NOMO-1 treated with DMSO at 0.1 percent for 48 hours (cell line): Measurements from ENCODE around the gene SUFU.

Source experiments
- DNase-seq: peaks from one replicate; lab custom pipeline; 2025; ENCODE audit not compliant: unreplicated experiment; lab: John Stamatoyannopoulos, UW

SUFU gene

DNA sequence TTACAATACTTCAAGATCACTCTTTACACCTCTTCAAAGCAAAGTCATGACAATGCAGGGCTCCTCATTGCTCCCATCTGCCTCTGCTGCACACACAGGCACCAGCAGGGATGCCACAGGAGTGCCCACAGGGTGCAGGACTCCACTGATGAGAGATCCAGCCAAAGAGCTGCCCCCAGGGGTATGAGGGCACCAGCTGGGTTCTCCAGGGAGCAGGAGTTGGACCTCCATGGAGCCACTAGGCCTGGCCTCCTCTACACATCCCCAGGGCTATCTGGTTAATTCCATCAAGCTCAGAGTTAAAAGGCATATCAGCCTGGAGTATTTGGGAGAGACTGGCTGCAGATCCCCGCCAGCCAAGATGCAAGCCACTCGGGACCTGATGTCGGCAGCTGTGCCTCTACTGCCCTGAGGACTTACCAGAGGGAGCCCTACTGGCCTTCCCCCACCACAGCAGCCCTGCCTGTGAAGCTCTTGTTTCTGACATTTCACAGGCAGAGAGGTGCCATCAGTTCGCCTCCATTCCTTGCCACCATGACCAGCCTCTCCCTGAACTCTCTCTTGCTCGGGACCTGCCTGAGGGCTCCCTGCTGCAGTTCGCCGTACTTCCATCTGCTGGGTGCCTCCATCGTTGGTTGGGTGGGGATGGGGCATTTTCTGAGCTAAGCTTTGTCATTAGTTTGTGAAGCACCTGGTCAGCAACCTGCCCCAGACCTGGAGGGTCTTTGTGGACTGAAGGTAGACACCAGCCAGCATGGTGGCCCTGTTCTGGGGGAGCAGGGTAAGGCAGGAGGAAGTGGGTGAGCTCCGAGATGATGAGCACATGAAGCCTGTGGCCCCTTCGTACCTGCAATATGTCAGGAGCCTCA lies 128.0 kb downstream of the SUFU start:
- DNase-seq: no peak

DNA sequence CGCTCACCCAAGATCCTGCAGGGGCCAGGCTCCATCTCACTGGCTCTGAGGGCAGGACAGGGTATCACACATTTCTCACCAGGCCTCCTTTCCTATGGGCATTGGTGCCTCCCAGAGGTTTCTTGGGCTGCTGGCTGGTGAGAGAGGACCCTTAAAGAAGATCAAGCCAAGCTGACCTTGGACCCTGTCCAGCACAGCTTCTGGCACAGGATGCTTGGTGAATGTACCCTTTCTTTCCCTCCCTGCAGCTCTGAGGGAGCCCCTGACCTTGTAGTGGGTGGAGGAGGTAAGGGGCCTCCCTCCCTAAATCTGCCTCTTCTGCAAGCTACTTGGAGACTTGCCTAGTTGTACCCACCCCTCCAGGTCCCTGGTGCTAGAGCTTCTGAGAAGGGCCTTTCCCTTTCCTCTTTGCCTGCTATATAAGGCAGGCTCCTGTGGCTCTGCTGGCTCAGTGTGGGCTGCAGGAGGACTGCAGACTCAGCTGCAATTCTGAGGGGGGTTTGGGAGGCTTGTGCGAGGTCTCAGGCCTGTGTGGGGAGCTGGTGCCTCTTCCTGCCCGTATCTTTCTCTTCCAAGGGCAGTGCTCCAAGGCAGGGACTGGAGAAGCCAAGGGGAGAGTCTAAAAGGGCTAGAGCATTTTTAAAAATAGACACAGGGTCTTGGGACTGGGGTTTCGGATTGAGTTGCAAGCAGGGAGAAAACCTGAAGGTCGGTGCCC lies 128.8 kb downstream of the SUFU start:
- peak; percentile 14 for DNase-seq

DNA sequence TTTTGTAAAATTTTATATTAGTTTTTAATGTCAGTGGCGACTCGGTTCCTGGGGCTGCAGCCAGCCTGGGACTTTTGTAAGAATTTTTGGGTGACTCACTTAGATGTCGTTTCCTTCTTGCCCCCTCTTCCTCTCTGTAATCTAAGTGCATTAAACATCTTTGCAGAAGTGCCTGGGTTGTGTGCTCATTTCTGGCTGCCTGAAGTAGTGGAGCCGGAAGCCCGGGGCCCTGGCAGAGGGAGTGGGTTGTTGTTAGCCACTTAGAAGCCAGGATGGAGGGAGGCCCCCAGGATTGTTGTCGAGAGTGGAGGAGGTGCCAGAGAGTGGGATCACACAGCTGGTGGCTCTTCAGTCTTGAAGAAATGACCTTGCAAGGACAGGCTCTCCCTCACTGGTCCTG lies 129.5 kb downstream of the SUFU start:
- peak; percentile 95 for DNase-seq

DNA sequence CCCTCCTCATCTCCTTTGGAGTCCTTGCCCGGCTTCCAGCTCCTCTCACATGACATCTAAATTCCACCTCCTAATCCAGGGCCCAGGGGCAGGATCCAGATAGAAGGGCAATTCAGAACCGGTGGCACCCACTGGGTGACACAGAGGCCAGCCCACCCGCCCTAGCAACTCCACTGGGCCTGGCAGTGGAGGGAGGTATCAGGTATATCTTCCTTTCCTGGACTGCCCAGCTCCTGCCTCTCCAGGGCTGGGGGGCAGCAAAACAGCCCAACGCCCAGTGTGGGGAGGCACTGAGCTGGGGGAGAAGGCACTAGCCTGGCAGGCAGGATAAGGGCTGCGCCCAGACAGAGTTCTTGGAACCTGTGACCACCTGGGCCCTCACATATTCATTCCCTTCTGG lies 130.1 kb downstream of the SUFU start:
- no peak for DNase-seq

DNA sequence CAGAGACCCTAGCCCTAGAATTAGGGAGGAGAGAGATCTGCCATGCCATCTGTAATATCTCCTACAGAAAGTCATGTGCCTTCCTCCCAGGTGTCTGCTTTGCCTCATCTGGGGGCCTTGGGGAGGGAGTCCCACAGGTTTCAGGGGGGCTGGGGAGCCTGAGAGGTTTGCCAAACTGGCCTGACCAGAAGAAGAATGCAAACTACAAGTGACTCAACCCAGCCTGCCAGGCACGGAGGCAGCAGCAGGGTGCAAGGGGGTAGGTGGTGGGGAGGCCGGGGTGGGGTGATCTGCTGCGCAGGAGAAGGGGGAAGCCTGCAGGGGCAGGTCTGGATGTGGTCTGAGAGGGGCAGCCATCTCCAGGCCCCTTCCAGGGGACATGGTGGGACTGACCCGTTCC lies 130.9 kb downstream of the SUFU start:
- no peak for DNase-seq

DNA sequence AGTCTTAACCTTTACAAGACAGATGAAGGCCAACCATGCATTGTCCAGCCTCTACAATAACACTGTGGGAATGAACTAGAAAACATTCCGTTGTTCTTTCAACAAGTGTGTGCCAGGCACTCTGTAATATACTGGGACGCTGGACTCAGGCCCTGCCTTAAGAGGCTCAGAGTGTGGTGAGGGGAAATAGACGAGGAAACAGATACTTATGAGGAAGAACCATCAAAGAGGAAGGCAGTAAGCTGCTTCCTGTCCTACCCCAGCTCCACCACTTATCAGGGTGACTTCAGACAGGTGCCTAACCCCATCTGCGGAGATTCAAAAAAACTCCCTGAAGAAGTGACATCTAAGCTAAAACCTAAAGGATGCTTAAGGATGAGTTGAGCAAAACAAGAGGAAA lies 131.6 kb downstream of the SUFU start:
- DNase-seq: peak; percentile 58

DNA sequence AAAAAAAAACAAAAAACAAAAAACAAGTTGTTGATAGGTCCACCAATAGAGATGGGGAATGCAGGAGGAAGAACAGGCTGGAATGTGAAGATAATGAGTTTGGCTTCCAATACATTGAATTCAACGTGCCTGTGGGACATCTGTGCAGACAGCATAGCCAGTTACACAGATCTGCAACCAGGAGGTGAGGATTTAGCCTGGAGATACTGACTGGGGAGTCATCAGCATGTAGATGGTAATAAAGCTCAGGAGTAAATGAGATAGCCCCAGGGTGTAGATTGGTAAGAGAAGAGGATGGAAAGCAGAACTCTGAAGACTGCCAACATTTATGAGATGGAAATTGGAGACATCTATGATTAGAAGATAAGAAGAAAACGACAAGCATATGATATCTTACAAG lies 135.8 kb downstream of the SUFU start:
- DNase-seq: no peak

DNA sequence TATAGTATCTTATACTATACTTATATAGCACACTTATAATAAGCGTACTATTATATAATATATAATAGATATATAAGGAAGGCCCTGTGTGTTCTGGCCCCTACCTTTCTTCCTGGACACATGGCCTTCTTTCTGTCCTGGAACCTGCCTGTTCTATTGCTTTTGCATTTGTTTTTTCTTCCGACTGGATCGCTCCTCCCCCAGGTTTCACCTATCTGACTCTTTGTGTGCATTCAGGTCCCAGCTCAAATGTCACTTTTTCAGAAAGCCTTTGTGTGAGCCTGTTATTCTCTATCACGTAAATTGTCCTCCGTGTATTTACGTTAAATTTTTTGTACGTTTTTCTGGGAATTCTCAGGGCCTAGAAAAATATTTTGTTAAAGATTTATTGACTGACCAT lies 137.6 kb downstream of the SUFU start:
- DNase-seq: no peak

DNA sequence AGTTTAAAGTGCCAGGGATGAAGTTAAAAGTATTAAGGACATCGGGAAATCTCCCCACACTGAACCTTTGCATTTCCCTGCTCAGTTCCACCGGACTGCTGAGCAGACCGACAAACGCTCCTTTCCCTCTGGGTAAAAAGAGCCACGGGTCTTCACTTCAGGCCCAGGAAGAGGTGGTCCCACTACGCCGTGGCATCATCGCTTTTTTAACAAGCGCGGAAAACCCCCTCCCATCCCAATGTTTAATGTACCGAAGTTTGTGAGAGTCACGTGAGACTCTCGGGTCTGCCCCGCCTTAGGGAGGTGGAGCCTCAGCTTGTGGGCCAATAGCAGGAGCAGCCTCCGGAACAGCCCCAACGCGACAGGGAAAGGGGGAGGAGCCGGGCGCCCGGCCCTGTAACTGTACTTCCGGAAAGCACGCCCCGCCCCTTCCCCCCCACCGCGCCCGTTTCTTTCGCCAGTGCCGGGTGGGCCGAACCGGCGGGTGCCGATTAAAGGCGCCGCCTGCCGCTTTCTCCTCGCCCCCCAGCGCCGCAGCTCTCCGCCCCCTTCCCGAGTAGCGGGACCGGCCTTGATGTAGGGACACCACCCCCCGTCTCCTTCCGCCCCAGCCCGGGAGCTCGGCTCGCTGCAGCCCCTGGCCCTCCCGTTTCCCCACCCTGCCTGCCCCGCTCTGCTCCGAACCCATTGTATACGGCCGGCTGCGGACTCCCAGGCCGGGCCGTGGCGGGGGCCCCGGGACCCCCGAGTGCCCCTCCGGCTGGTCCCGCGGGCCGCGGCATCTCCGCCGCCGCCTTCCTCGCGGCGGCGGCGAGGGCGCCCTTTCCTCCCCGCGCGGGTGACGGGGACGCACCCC lies 138.3 kb downstream of the SUFU start:
- DNase-seq: peak; percentile 98

DNA sequence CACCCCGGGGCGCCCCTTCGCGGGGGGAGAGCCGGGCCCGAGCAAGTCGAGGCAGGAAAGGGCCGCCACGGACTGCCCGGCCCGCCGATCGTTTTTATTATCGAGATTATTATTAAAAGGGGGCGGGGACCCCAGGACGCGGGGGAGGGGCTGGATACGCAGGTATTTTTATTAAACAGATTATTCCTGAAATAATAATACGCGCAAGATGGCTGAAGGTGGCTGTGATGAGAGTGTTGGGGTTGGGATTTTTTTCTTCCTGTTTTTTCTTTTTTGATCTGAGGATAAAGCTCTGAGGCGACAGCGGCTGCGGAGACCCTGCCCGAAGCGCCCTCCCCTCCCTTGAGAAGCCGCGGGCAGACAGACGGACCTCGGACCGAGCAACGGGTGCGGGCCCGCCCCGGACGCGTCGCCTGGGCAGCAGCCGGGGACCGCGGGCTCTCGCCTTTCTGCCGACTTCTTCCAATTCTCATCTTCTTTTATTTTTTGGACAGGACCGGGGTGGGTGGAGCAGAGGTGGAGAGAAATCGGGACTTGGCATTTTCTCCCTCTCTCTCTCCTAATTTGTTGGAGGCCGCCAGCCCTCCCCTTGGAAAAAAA lies 139.1 kb downstream of the SUFU start:
- DNase-seq: no peak

DNA sequence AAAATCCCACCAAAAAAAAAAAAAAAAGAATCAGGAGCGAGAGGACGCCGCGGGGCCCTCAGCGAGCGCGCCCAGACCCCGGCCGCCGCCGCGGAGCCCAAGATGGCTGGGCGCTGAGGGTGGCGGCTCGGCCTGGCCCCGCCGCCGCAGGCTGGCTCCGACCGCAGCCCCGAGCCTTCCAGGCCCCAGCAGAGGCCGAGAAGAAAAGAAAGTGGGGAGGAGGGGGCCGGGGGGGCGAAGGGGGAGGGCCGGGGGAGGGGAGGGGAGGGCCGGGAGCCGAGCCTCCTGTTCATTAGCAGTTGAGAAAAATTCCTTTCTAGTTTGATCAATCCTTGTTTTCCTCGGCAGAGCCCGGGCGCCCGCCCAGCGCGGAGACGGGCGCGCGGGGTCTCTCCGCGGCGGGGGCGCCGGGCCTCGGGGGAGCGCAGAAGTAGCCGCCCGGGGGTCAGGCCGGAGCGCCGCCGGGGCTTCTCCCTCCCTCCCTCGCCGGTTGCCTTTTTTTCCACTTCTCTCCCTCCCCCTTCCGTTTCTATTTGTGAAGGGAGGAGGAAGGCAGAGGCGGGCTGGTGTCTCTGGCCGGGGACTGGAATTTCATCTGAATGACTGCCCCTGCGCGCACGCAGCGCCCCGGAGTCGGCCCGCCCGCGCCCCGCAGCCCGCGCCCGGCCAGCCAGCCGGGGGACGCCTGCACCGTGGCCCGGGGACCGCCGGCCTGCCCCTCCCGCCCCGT lies 139.7 kb downstream of the SUFU start:
- DNase-seq: peak; percentile 66

DNA sequence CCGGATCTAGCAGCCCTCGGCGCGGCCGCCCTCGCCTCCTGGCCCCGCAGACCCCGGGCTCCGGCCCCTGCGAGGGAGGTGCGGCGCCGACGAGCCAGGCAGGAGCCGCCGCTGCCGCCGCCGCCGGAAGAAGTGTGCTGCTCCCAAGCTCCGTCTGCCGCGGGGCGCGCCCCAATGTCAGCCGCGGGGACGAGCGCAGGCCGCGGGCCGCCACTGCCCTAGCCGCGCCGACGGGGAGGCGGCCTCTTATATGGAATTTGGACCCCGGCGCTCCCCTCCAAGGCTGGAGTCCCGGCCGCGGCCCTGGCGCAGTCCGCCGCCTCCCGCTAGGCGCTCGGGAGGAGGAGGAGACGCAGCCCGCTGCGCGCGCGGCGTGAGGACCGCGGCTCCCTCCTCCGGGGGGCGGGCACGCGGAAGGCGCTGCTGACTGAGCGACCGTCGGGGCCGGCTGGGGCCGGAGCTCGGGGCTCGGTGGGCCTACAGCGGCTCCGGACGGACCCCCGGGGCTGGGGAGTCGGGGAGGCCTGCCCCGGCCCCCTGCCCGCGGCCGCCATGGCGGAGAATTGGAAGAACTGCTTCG lies 140.4 kb downstream of the SUFU start, which contains the start of gene TRIM8:
Gene TRIM8, plus strand, starts transcription at position 414 of the 580 bp plus-strand sequence. Its CDS starts 139 bp downstream, at position 553.
- DNase-seq: peak; percentile 50

DNA sequence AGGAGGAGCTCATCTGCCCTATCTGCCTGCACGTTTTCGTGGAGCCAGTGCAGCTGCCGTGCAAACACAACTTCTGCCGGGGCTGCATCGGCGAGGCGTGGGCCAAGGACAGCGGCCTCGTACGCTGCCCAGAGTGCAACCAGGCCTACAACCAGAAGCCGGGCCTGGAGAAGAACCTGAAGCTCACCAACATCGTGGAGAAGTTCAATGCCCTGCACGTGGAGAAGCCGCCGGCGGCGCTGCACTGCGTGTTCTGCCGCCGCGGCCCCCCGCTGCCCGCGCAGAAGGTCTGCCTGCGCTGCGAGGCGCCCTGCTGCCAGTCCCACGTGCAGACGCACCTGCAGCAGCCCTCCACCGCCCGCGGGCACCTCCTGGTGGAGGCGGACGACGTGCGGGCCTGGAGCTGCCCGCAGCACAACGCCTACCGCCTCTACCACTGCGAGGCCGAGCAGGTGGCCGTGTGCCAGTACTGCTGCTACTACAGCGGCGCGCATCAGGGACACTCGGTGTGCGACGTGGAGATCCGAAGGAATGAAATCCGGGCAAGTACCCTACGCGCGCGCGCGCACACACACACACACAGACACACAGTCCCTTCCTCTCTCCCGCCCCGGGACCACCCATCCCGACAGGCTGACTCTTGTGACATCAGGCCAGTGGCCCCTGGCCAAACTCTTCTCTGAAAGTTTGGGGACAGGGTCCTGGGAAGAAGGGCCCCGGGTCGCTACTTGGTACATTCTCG lies 141.0 kb downstream of the SUFU start:
- peak; percentile 69 for DNase-seq

DNA sequence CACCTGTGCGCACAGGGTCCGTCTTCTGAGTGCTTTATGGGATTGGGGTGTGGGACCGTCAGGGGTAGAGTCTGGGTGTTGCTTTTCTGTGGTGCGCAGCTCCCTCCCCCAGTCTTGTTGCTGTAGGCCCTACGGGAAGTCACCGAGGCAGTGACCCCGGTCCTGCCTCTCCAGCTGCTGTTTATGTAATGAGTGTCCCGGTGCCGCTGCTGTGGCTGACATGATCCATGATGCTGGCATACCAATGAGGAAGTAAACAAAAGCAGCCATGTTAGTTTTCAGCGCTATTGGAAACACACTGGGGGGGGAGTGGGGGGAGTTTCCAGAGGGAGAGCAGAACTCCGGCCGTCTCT lies 141.6 kb downstream of the SUFU start:
- DNase-seq: peak; percentile 64

DNA sequence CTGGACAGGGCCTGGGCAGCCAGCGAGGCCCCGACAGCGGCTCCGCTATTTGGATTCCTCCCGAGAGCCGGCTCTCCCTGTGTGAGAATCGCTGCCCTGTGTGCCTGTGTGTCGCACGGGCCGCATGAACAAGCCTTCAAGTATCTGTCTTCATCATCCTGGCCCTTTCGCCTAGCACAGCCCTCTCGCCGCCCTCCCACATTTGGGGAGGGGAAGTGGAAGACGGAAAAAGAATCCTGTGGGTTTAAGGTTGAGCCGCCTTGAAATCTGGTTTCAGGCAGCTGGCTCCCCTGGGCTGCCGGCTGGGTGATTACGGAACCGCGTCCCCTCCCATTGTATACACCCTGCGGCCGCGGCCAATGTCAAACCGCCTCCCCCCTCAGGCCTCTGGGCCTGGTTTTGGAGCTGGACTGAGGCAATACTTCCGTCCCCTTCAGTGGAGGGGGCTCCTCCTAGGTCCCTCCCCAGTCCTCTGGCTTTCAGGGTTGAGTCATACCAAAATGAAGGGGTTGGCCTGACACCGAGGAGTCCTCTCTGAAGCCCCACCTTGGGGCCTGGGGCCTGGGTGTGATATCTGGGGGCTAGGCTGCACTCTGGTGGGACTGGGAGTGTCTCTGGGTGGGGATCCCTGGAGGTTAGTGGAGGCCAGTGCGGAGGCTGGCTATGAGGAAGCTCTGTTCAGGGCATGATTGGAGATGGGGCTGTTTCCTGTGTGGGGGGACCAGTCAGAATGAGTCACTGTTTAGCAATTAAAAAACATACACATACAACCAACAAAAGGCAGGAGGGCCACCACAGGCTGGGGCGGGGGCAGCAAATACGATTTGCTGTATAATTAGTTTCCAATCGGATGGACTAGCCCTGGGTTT lies 142.2 kb downstream of the SUFU start:
- peak; percentile 99 for DNase-seq

DNA sequence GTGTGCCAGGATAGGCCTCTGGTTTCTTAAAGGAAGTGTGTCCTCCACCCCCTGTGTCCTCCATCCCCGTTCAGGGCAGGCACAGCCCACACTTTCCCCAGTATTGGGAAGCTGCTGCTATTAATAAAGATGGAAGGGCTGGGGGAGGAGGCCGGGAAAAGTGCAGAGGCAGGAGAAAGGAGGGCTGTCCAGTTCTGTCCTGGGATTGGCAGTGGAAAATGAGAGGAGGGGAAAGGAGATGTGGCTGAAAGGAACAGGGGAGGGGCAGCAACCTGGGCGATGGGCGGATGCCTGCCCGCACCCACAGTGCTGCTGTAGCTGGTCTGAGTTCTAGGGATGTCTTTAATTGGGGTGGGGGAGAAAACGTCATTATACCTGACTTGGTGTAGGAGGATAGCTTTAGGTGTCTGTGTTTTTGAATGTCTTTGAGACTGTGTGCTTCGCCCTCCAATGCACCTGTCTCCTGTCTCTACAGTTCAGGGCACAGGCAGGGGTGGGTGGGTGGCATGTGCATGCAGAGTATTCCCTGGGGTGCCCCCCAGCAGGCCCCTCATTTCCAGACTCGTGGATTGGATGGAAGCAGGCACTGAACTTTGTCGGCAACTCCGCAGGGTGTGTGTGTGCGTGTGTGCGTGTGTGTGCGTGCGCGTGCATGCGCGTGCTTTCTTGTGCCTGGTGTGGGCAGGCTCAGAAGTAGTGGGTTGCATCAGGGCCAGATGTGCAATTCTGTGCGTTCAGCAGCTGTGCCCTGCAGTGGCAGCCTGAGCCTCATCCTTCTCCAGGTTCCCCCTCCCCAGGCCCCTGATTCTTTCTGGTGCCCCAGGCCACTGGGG lies 143.1 kb downstream of the SUFU start:
- peak; percentile 39 for DNase-seq

DNA sequence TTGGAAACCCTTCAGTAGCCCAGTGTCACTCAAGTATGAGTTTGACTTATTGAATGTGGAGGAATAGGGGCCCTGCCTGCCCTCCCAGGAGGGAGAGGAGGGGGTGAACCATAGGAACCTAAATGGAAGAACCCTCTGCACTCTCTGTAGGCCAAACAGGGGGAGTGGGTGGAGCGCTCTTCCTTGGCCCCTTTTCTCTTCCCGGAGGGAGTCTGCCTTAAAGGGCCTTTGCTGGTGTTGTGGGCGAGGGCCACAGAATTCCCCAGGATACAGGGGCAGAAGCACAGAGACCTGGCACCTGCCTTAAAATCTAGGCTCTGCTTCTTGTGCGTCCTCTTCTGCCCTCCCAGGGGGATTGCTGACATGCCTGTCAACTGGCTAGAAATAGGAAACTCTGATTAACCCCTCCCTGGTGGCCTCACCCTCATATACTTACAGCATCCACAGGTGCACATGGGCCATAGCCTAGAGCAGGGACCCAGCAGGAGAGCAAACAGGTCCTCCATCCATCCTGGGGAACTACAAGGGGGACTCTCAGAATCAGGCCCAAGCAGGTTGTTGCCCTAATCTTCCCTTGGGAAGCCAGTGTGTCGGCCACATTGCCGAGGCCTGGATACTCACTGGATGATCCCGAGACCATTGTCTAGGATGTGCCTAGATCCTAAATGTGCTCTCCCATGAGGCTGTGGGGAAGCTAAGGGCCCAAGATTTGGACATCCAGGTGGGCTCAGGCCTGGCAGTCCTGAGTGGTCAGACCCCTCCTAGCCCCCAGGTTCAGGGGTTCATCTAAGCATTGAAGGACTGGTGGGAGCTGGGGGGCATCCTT lies 143.9 kb downstream of the SUFU start:
- no peak for DNase-seq
